SK-N-SH (cell line): ENCODE data around the gene GPR6. TPM values are rescaled to one million over a fixed set of nuclear protein-coding genes. Genes with fewer than 3 reads are reported as not detected.

Experiments used
- CTCF ChIA-PET: fragments of 300-600, 350-600 bp; formaldehyde crosslinking; extraction: SDS; loops from one replicate; lab custom pipeline; 2021; lab: Yijun Ruan, JAX
- POLR2A ChIA-PET: fragments of 350-600 bp; sonication (Branson Sonifier 250); formaldehyde crosslinking; extraction: SDS; loops from one replicate; lab custom pipeline; 2020; ENCODE audit warnings: antibody characterized with exemption, inconsistent platforms; lab: Yijun Ruan, JAX
- DNase-seq: peaks from one replicate; pipeline ENCODE4 v3.0.0; 2012
- H2AFZ ChIP-seq: fragments of 200-600 bp; sonication (generic); 2 replicates; pipeline ENCODE4 v1.8.1; 2016; ENCODE audit warnings: antibody characterized with exemption, mild to moderate bottlenecking, low read depth
- H3F3A ChIP-seq: fragments of 200-600 bp; sonication (generic); replicated peaks from 2 replicates; pipeline ENCODE3; 2016; ENCODE audit warnings: antibody characterized with exemption, mild to moderate bottlenecking; ENCODE audit not compliant: insufficient read depth
- H3K27ac ChIP-seq, 2 experiments: fragments of 200-500 bp in 1 of 2; fragments of 200-600 bp in 1 of 2; sonication (Bioruptor generic) in 1 of 2; sonication (generic), shearing (Covaris generic) in 1 of 2; 2 replicates each; pipeline versions ENCODE4 v1.5.1 to v1.6.1; 2014 to 2016; ENCODE audit warnings: low read depth in 2 of 2, inconsistent platforms in 1 of 2, low read length in 1 of 2, mild to moderate bottlenecking in 1 of 2, mixed read lengths in 1 of 2
- H3K27me3 ChIP-seq: fragments of 200-600 bp; sonication (generic), shearing (Covaris generic); 2 replicates; pipeline ENCODE4 v1.6.1; 2016; ENCODE audit warnings: mixed run types; ENCODE audit not compliant: insufficient read depth
- H3K36me3 ChIP-seq, 2 experiments: fragments of 200-500 bp in 1 of 2; fragments of 200-600 bp in 1 of 2; sonication (Bioruptor generic) in 1 of 2; sonication (generic) in 1 of 2; replicated peaks in 1 of 2; 2 replicates each; pipeline versions ENCODE3 to v1.5.1; 2014 to 2016; ENCODE audit warnings: low read length in 1 of 2, mild to moderate bottlenecking in 1 of 2; ENCODE audit not compliant: insufficient read depth in 2 of 2, control insufficient read depth in 1 of 2
- H3K4me1 ChIP-seq, 2 experiments: fragments of 200-500 bp in 1 of 2; fragments of 200-600 bp in 1 of 2; sonication (Bioruptor generic) in 1 of 2; sonication (generic), shearing (Covaris generic) in 1 of 2; 2 replicates each; pipeline versions ENCODE4 v1.5.1 to v1.6.1; 2014 to 2016; ENCODE audit warnings: low read depth in 1 of 2, low read length in 1 of 2, mixed run types in 1 of 2; ENCODE audit not compliant: insufficient read depth in 2 of 2, control insufficient read depth in 1 of 2
- H3K4me2 ChIP-seq: fragments of 200-600 bp; sonication (generic), shearing (Covaris generic); 2 replicates; pipeline ENCODE4 v1.6.1; 2017; ENCODE audit warnings: mixed run types
- H3K4me3 ChIP-seq, 2 experiments: fragments of 200-500 bp in 1 of 2; fragments of 200-600 bp in 1 of 2; sonication (Bioruptor generic) in 1 of 2; sonication (generic), shearing (Covaris generic) in 1 of 2; 2 replicates each; pipeline versions ENCODE4 v1.5.1 to v1.8.1; 2014 to 2016; ENCODE audit warnings: low read depth in 2 of 2, inconsistent platforms in 1 of 2, low read length in 1 of 2, mild to moderate bottlenecking in 1 of 2, mixed read lengths in 1 of 2, moderate library complexity in 1 of 2
- H3K79me2 ChIP-seq: fragments of 200-600 bp; sonication (generic); 2 replicates; pipeline ENCODE4 v1.8.1; 2017; ENCODE audit warnings: mild to moderate bottlenecking; ENCODE audit not compliant: insufficient read depth
- H3K9ac ChIP-seq: fragments of 200-600 bp; sonication (generic); 2 replicates; pipeline ENCODE4 v1.6.1; 2017; ENCODE audit warnings: mixed run types
- H3K9me2 ChIP-seq: fragments of 200-600 bp; sonication (generic); 2 replicates; pipeline ENCODE4 v1.6.1; 2017; ENCODE audit warnings: mixed run types
- H3K9me3 ChIP-seq: fragments of 200-600 bp; sonication (generic); 2 replicates; pipeline ENCODE4 v1.6.1; 2017; ENCODE audit warnings: mixed run types, mild to moderate bottlenecking, moderate library complexity
- H4K20me1 ChIP-seq: fragments of 200-600 bp; sonication (generic); 2 replicates; pipeline ENCODE4 v1.6.1; 2017; ENCODE audit warnings: mild to moderate bottlenecking, mixed run types; ENCODE audit not compliant: insufficient read depth
- CHD2 ChIP-seq: fragments of 150-350 bp; IDR thresholded peaks from 2 replicates; pipeline ENCODE4 v1.6.1; 2018; ENCODE audit warnings: low read length; ENCODE audit not compliant: partially characterized antibody
- ELF1 ChIP-seq: IDR thresholded peaks from 2 replicates; pipeline ENCODE4 v1.4.0; 2012
- EP300 ChIP-seq, 2 experiments: IDR thresholded peaks; 2 replicates each; pipeline versions ENCODE4 v1.4.0 to v1.6.1; 2012; ENCODE audit warnings: borderline replicate concordance in 1 of 2, low read depth in 1 of 2, low read length in 1 of 2
- EZH2phosphoT487 ChIP-seq: fragments of 200-600 bp; sonication (generic); IDR thresholded peaks from 2 replicates; pipeline ENCODE4 v1.6.1; 2017; ENCODE audit warnings: low read depth, mixed run types, mild to moderate bottlenecking, antibody characterized with exemption, moderate library complexity, borderline replicate concordance
- FOXM1 ChIP-seq: IDR thresholded peaks from 2 replicates; pipeline ENCODE4 v1.4.0; 2012; ENCODE audit warnings: low read depth, mild to moderate bottlenecking
- GABPA ChIP-seq: IDR thresholded peaks from 2 replicates; pipeline ENCODE4 v1.4.0; 2012; ENCODE audit warnings: low read depth, mild to moderate bottlenecking
- GATA2 ChIP-seq: sonication (generic); formaldehyde crosslinking; IDR thresholded peaks from 2 replicates; pipeline ENCODE4 v1.5.0; 2020; ENCODE audit warnings: mild to moderate bottlenecking, missing genetic modification reagents
- IRF3 ChIP-seq: fragments of 150-350 bp; IDR thresholded peaks from 2 replicates; pipeline ENCODE4 v1.6.1; 2016; ENCODE audit warnings: mild to moderate bottlenecking, low read depth, low read length
- MEF2A ChIP-seq: IDR thresholded peaks from 2 replicates; pipeline ENCODE4 v1.4.0; 2012; ENCODE audit warnings: low read depth, borderline replicate concordance
- NFIC ChIP-seq: IDR thresholded peaks from 2 replicates; pipeline ENCODE4 v1.4.0; 2012; ENCODE audit warnings: borderline replicate concordance
- NRF1 ChIP-seq: IDR thresholded peaks from 2 replicates; pipeline ENCODE4 v1.6.1; 2012; ENCODE audit warnings: low read depth, mild to moderate bottlenecking, low read length
- POLR2AphosphoS5 ChIP-seq: IDR thresholded peaks from 2 replicates; pipeline ENCODE4 v1.6.1; 2012; ENCODE audit warnings: low read depth, low read length
- REST ChIP-seq: IDR thresholded peaks from 2 replicates; pipeline ENCODE4 v1.6.1; 2012; ENCODE audit warnings: mild to moderate bottlenecking, low read depth, low read length, moderate library complexity
- RXRA ChIP-seq: IDR thresholded peaks from 2 replicates; pipeline ENCODE4 v1.4.0; 2012; ENCODE audit warnings: low read depth, mild to moderate bottlenecking, borderline replicate concordance
- SIN3A ChIP-seq: IDR thresholded peaks from 2 replicates; pipeline ENCODE4 v1.6.1; 2012; ENCODE audit warnings: low read depth, mild to moderate bottlenecking, low read length, moderate library complexity, borderline replicate concordance
- TAF1 ChIP-seq: IDR thresholded peaks from 2 replicates; pipeline ENCODE4 v1.6.1; 2012; ENCODE audit warnings: low read depth, mild to moderate bottlenecking, low read length, moderate library complexity, borderline replicate concordance
- TCF12 ChIP-seq: IDR thresholded peaks from 2 replicates; pipeline ENCODE4 v1.4.0; 2012
- TEAD4 ChIP-seq: IDR thresholded peaks from 2 replicates; pipeline ENCODE4 v1.4.0; 2012; ENCODE audit warnings: mild to moderate bottlenecking, borderline replicate concordance; ENCODE audit not compliant: insufficient read depth
- USF1 ChIP-seq: IDR thresholded peaks from 2 replicates; pipeline ENCODE4 v1.4.0; 2012; ENCODE audit warnings: low read depth, borderline replicate concordance
- USF2 ChIP-seq: fragments of 150-350 bp; IDR thresholded peaks from 2 replicates; pipeline ENCODE4 v1.6.1; 2017; ENCODE audit warnings: antibody characterized with exemption, low read length, low read depth, borderline replicate concordance
- ZBTB33 ChIP-seq: IDR thresholded peaks from 2 replicates; pipeline ENCODE4 v1.4.0; 2012; ENCODE audit warnings: low read depth, borderline replicate concordance
- WGBS: methylation state at CpG from one replicate; pipeline ENCODE4 v1.1.6; 2017; ENCODE audit warnings: low lambda C conversion rate; 5-methylcytosine and 5-hydroxymethylcytosine counted together
- polyA plus RNA-seq, 3 experiments: library from polyadenylated mRNA; depleted of rRNA; stranded (reverse); fragments of >200 nt; gene quantifications; 2 replicates each; pipeline ENCODE4 v1.2.3, GENCODE V29; 2012

Gene GPR6
- polyA plus RNA-seq, 1 of the 3 experiments (the other 2 are of a cell fraction) = not detected

GRCh38 chr6:109945091-109945490, 33.0 kb upstream of the GPR6 start:
- H3K9me2 ChIP-seq = no peaks in the 10 kb centered on the region
- H3F3A ChIP-seq = no peaks in the 10 kb centered on the region
- DNase-seq = no peak
- peaks cover 10% of the 10 kb centered on the region; the same call in 1 of the 2 replicates for H3K27me3 ChIP-seq
- H4K20me1 ChIP-seq = no peaks in the 10 kb centered on the region
- ChIA-PET CTCF (no interaction called here), POLR2A (no interaction called here)
- no peaks in the 10 kb centered on the region for H3K9me3 ChIP-seq
- no peak overlapping the region for H2AFZ ChIP-seq
- H3K9ac ChIP-seq = no peak overlapping the region
- H3K27ac ChIP-seq = no peak overlapping the region
- H3K4me3 ChIP-seq = no peak overlapping the region
- H3K4me2 ChIP-seq = no peak overlapping the region
- no peaks in the 10 kb centered on the region for H3K36me3 ChIP-seq
- TF ChIP-seq TEAD4 (no peak), FOXM1 (no peak), TAF1 (no peak), ZBTB33 (no peak), GATA2 (no peak), REST (no peak), EZH2phosphoT487 (no peak)
- H3K79me2 ChIP-seq = no peaks in the 10 kb centered on the region
- H3K4me1 ChIP-seq = no peaks in the 10 kb centered on the region

- Histone ChIP-seq H3K9me3 (no peaks in the 10 kb centered on the region), H3K9me2 (no peaks in the 10 kb centered on the region), H3K79me2 (no peaks in the 10 kb centered on the region), H2AFZ (no peak overlapping the region), H3K4me2 (no peak overlapping the region), H3K9ac (no peak overlapping the region), H3K4me1 (no peaks in the 10 kb centered on the region), H3K4me3 (no peak overlapping the region), H3F3A (no peaks in the 10 kb centered on the region), H4K20me1 (no peaks in the 10 kb centered on the region), H3K27ac (no peak overlapping the region), H3K36me3 (no peaks in the 10 kb centered on the region), H3K27me3 (peaks cover 10% of the 10 kb centered on the region; the same call in 1 of the 2 replicates)
- ChIA-PET CTCF (interaction anchor here (2.0 kb wide), 1 partner anchor 93 kb away, joined by 8 read pairs; no protein-coding TSS in a partner anchor), POLR2A (no interaction called here)
- WGBS = 14% methylated on average over 1 of the region's 4 CpGs
- no peak for DNase-seq
- TF ChIP-seq GATA2 (no peak), POLR2AphosphoS5 (no peak), USF2 (no peak), CHD2 (no peak), SIN3A (no peak), ELF1 (no peak), NFIC (no peak), MEF2A (no peak), RXRA (no peak), GABPA (no peak), NRF1 (no peak), IRF3 (no peak), EP300 (IDR thresholded peaks at IDR 0.05; ENCODE audit: borderline replicate concordance in 1 of 2, low read depth in 1 of 2, low read length in 1 of 2) (no peak), TCF12 (no peak), USF1 (no peak)
Measured at GRCh38 chr6:109946979-109947378, 31.1 kb upstream of the GPR6 start.
